GM23338 (cell line): ENCODE data around the gene KRT2. TPM values are rescaled to one million over a fixed set of nuclear protein-coding genes. Genes with fewer than 3 reads are reported as not detected.

Experiments used
- ATAC-seq: fragments of 200-7000 bp; cut with Tn5 transposase; 3 replicates; pipeline ENCODE4 v1.9.1; 2020
- DNase-seq: peaks from one replicate; pipeline ENCODE4 v3.0.0-alpha.2; 2015; ENCODE audit warnings: low spot score
- H2AFZ ChIP-seq: fragments of 200-600 bp; sonication (generic); 2 replicates; pipeline ENCODE4 v1.8.0; 2016; ENCODE audit warnings: antibody characterized with exemption, mild to moderate bottlenecking, moderate library complexity
- H3F3A ChIP-seq: fragments of 200-600 bp; sonication (generic); replicated peaks from 2 replicates; pipeline ENCODE4 v1.8.0; 2017; ENCODE audit warnings: antibody characterized with exemption, mixed run types, low read depth
- H3K27ac ChIP-seq: fragments of 200-600 bp; sonication (generic); 2 replicates; pipeline ENCODE4 v1.6.1; 2016; ENCODE audit warnings: low read depth
- H3K27me3 ChIP-seq: fragments of 200-600 bp; sonication (generic); 2 replicates; pipeline ENCODE4 v1.8.0; 2016; ENCODE audit warnings: mild to moderate bottlenecking, mixed run types, moderate library complexity; ENCODE audit not compliant: insufficient read depth
- H3K36me3 ChIP-seq: fragments of 200-600 bp; sonication (generic); 2 replicates; pipeline ENCODE4 v1.8.0; 2016; ENCODE audit warnings: mild to moderate bottlenecking; ENCODE audit not compliant: insufficient read depth
- H3K4me1 ChIP-seq: fragments of 200-600 bp; sonication (generic); 2 replicates; pipeline ENCODE4 v1.8.0; 2016; ENCODE audit warnings: mild to moderate bottlenecking, moderate library complexity; ENCODE audit not compliant: insufficient read depth
- H3K4me2 ChIP-seq: fragments of 200-600 bp; sonication (generic); 2 replicates; pipeline ENCODE4 v1.7.1; 2017; ENCODE audit warnings: mixed run types
- H3K4me3 ChIP-seq: fragments of 200-600 bp; sonication (generic); 2 replicates; pipeline ENCODE4 v1.6.1; 2016; ENCODE audit warnings: mixed run types
- H3K79me2 ChIP-seq: fragments of 200-600 bp; sonication (generic); replicated peaks from 2 replicates; pipeline ENCODE4 v1.8.0; 2017; ENCODE audit warnings: mild to moderate bottlenecking; ENCODE audit not compliant: insufficient read depth
- H3K9me2 ChIP-seq: fragments of 200-600 bp; sonication (generic); 2 replicates; pipeline ENCODE4 v1.8.0; 2017; ENCODE audit not compliant: insufficient read depth
- H4K20me1 ChIP-seq: fragments of 200-600 bp; sonication (generic); replicated peaks from 2 replicates; pipeline ENCODE4 v1.8.0; 2017; ENCODE audit warnings: mild to moderate bottlenecking; ENCODE audit not compliant: insufficient read depth
- H3K27ac Mint-ChIP-seq: 2 replicates; pipeline ENCODE4 v1.8.0; 2020; ENCODE audit warnings: inconsistent platforms, mild to moderate bottlenecking, moderate library complexity, mixed read lengths
- H3K27me3 Mint-ChIP-seq: 3 replicates; pipeline ENCODE4 v1.8.0; 2022; ENCODE audit warnings: low read depth, mild to moderate bottlenecking, moderate library complexity, mixed read lengths, inconsistent platforms; ENCODE audit not compliant: insufficient read depth, poor library complexity
- H3K36me3 Mint-ChIP-seq: 3 replicates; pipeline ENCODE4 v1.8.0; 2021; ENCODE audit warnings: low read depth, mild to moderate bottlenecking, inconsistent platforms, moderate library complexity, mixed read lengths
- H3K4me1 Mint-ChIP-seq: 3 replicates; pipeline ENCODE4 v1.8.0; 2020; ENCODE audit warnings: mild to moderate bottlenecking, inconsistent platforms, mixed read lengths
- H3K4me3 Mint-ChIP-seq: 3 replicates; pipeline ENCODE4 v1.8.0; 2021; ENCODE audit warnings: moderate library complexity, mild to moderate bottlenecking, inconsistent platforms, mixed read lengths
- H3K9me3 Mint-ChIP-seq: 3 replicates; pipeline ENCODE4 v1.8.0; 2020; ENCODE audit warnings: moderate library complexity, mild to moderate bottlenecking, inconsistent platforms, mixed read lengths
- CREB1 ChIP-seq: fragments of 250-450 bp; sonication (Bioruptor Pico); IDR thresholded peaks from 2 replicates; pipeline ENCODE4 v1.5.0; 2020; ENCODE audit warnings: low read depth, mild to moderate bottlenecking, moderate library complexity
- ETS1 ChIP-seq: IDR thresholded peaks from 2 replicates; pipeline ENCODE4 v1.6.1; 2016; ENCODE audit warnings: antibody characterized with exemption
- EZH2 ChIP-seq: fragments of 200-600 bp; sonication (generic); IDR thresholded peaks from one replicate; pipeline ENCODE4 v1.8.0; 2017; ENCODE audit warnings: antibody characterized with exemption, mild to moderate bottlenecking, low read depth; ENCODE audit not compliant: unreplicated experiment
- EZH2phosphoT487 ChIP-seq: fragments of 200-600 bp; sonication (generic); IDR thresholded peaks from one replicate; pipeline ENCODE4 v1.8.1; 2018; ENCODE audit warnings: antibody characterized with exemption; ENCODE audit not compliant: unreplicated experiment
- JUNB ChIP-seq: IDR thresholded peaks from one replicate; pipeline ENCODE4 v1.6.1; 2016; ENCODE audit warnings: antibody characterized with exemption; ENCODE audit not compliant: unreplicated experiment
- NANOG ChIP-seq: IDR thresholded peaks from 2 replicates; pipeline ENCODE4 v1.6.1; 2016; ENCODE audit warnings: antibody characterized with exemption, borderline replicate concordance
- ZNF114 ChIP-seq: fragments of 250-450 bp; sonication (Bioruptor Pico); IDR thresholded peaks from 2 replicates; pipeline ENCODE4 v1.5.0; 2020; ENCODE audit warnings: mild to moderate bottlenecking, moderate library complexity
- ZNF462 ChIP-seq: fragments of 250-450 bp; sonication (Bioruptor Pico); IDR thresholded peaks from 2 replicates; pipeline ENCODE4 v1.5.0; 2020; ENCODE audit warnings: mild to moderate bottlenecking, moderate library complexity
- polyA plus RNA-seq: library from polyadenylated mRNA; unstranded; fragments of >200 nt; fragmentation: Nextera tagmentation; extraction: Ambion mirVana; gene quantifications from 2 replicates; pipeline ENCODE4 v1.2.1, GENCODE V29; 2016
- total RNA-seq: library from RNA; depleted of rRNA; stranded (reverse); fragments of >200 nt; shearing (Covaris generic); gene quantifications from 2 replicates; pipeline ENCODE4 v1.2.3, GENCODE V29; 2014

The KRT2 gene
- total and polyA plus RNA-seq, 2 experiments from 2014 or later, result not detected

GRCh38 chr12:52628111-52628507 lies 23.9 kb downstream of the KRT2 start (continued):
- TF ChIP-seq ZNF462, result no peak

- H3K4me3 Mint-ChIP-seq, result no peak overlapping the region
- H3K4me1 ChIP-seq, result no peaks in the 10 kb centered on the region
- no peak for DNase-seq
Measured at GRCh38 chr12:52627395-52628110, 24.5 kb downstream of the KRT2 start.

GRCh38 chr12:52622349-52622748 lies 29.7 kb downstream of the KRT2 start:
- Mint-ChIP-seq H3K27ac (no peak overlapping the region), H3K4me1 (peaks cover 4% of the 10 kb centered on the region; the same call in 2 of the 3 replicates), H3K9me3 (no peaks in the 10 kb centered on the region; the same call in 2 of the 3 replicates), H3K36me3 (no peaks in the 10 kb centered on the region), H3K27me3 (peaks cover 9% of the 10 kb centered on the region), H3K4me3 (no peak overlapping the region)
- H3K27me3 ChIP-seq, result no peaks in the 10 kb centered on the region
- H3K9me2 ChIP-seq, result no peaks in the 10 kb centered on the region
- H3F3A ChIP-seq, result no peaks in the 10 kb centered on the region
- H3K79me2 ChIP-seq, result no peaks in the 10 kb centered on the region
- no peak overlapping the region for H3K4me3 ChIP-seq
- H4K20me1 ChIP-seq, result no peaks in the 10 kb centered on the region
- ATAC-seq, result no peak
- H3K4me2 ChIP-seq, result no peak overlapping the region
- H3K27ac ChIP-seq, result no peak overlapping the region
- H3K4me1 ChIP-seq, result no peaks in the 10 kb centered on the region
- H3K36me3 ChIP-seq, result no peaks in the 10 kb centered on the region
- H2AFZ ChIP-seq, result no peak overlapping the region
- TF ChIP-seq ETS1 (no peak), JUNB (no peak), EZH2 (no peak)
- no peak for DNase-seq

More at GRCh38 chr12:52627395-52628110, 24.5 kb downstream of the KRT2 start:
- Mint-ChIP-seq H3K4me1 (peaks cover 4% of the 10 kb centered on the region), H3K27ac (no peak overlapping the region), H3K9me3 (no peaks in the 10 kb centered on the region; the same call in 2 of the 3 replicates), H3K36me3 (no peaks in the 10 kb centered on the region), H3K27me3 (peaks cover 3% of the 10 kb centered on the region)
- no peak for ATAC-seq
- H4K20me1 ChIP-seq, result no peaks in the 10 kb centered on the region
- no peak overlapping the region for H3K4me2 ChIP-seq
- H3K4me3 ChIP-seq, result no peak overlapping the region
- no peaks in the 10 kb centered on the region for H3K9me2 ChIP-seq
- no peak overlapping the region for H3K27ac ChIP-seq
- TF ChIP-seq ZNF114 (CRISPR knock-in tag) (no peak), CREB1 (CRISPR knock-in tag) (no peak), NANOG (no peak), EZH2phosphoT487 (no peak)
- no peaks in the 10 kb centered on the region for H3F3A ChIP-seq
- H3K36me3 ChIP-seq, result no peaks in the 10 kb centered on the region
- H2AFZ ChIP-seq, result no peak overlapping the region
- H3K27me3 ChIP-seq, result no peaks in the 10 kb centered on the region
- no peaks in the 10 kb centered on the region for H3K79me2 ChIP-seq
